ENCODE data around the gene FDXR.

The FDXR gene

GRCh38 chr17:74815550-74816370, 57.0 kb downstream of the FDXR start:
- TF ChIP-seq, protein P1, sequence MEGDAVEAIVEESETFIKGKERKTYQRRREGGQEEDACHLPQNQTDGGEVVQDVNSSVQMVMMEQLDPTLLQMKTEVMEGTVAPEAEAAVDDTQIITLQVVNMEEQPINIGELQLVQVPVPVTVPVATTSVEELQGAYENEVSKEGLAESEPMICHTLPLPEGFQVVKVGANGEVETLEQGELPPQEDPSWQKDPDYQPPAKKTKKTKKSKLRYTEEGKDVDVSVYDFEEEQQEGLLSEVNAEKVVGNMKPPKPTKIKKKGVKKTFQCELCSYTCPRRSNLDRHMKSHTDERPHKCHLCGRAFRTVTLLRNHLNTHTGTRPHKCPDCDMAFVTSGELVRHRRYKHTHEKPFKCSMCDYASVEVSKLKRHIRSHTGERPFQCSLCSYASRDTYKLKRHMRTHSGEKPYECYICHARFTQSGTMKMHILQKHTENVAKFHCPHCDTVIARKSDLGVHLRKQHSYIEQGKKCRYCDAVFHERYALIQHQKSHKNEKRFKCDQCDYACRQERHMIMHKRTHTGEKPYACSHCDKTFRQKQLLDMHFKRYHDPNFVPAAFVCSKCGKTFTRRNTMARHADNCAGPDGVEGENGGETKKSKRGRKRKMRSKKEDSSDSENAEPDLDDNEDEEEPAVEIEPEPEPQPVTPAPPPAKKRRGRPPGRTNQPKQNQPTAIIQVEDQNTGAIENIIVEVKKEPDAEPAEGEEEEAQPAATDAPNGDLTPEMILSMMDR (IDR thresholded peaks at IDR 0.05; ENCODE audit: low read depth, low read length, missing control alignments), result peak; percentile 21
- no peak for DNase-seq (ENCODE audit: low read depth)
- H3K4me3 ChIP-seq (ENCODE audit: low read depth, low read length), result no peak overlapping the region

GRCh38 chr17:74815067-74815466, 57.7 kb downstream of the FDXR start:
- TF ChIP-seq, protein P1 (IDR thresholded peaks at IDR 0.05; ENCODE audit: low read depth, low read length, missing control alignments), result no peak
- no peak for DNase-seq (ENCODE audit: low read depth)
- no peak overlapping the region for H3K4me3 ChIP-seq (ENCODE audit: low read depth, low read length)

- no peak overlapping the region for H3K4me3 ChIP-seq (ENCODE audit: low read depth, low read length)
- DNase-seq (ENCODE audit: low read depth), result no peak
- TF ChIP-seq, protein P1 (IDR thresholded peaks at IDR 0.05; ENCODE audit: low read depth, low read length, missing control alignments), result no peak
These were observed 58.3 kb downstream of the FDXR start for GRCh38 chr17:74814453-74814852.

All from GM12864 (cell line).